GM12864 (cell line): Measurements from ENCODE around the gene CTXN3.

Source experiments
- DNase-seq: peaks from one replicate; pipeline ENCODE4 v3.0.0-alpha.2; 2011; ENCODE audit warnings: low read depth
- H3K4me3 ChIP-seq: 2 replicates; pipeline ENCODE4 v1.5.1; 2011; ENCODE audit warnings: mild to moderate bottlenecking, low read depth, low read length, control low read depth
- CTCF ChIP-seq: IDR thresholded peaks from 2 replicates; pipeline ENCODE4 v1.5.1; 2011; ENCODE audit warnings: low read depth, mild to moderate bottlenecking, moderate library complexity, low read length, control low read depth, inconsistent platforms; ENCODE audit errors: missing control alignments

Gene CTXN3

GRCh38 chr5:127647361-127647958, 1.4 kb upstream of the CTXN3 start:
- no peak for DNase-seq
- TF ChIP-seq CTCF, result no peak
- no peak overlapping the region for H3K4me3 ChIP-seq

GRCh38 chr5:127650022-127650421, 1.1 kb downstream of the CTXN3 start:
- H3K4me3 ChIP-seq, result no peak overlapping the region
- no peak for DNase-seq
- no peak for TF ChIP-seq CTCF

GRCh38 chr5:127650649-127651048, 1.8 kb downstream of the CTXN3 start:
- TF ChIP-seq CTCF, result no peak
- no peak for DNase-seq
- H3K4me3 ChIP-seq, result no peak overlapping the region

- DNase-seq, result no peak
- TF ChIP-seq CTCF, result no peak
- H3K4me3 ChIP-seq, result no peak overlapping the region
Measured at GRCh38 chr5:127652952-127653611, 4.2 kb downstream of the CTXN3 start.

GRCh38 chr5:127656825-127657224, 7.9 kb downstream of the CTXN3 start:
- DNase-seq, result no peak
- no peak for TF ChIP-seq CTCF
- no peak overlapping the region for H3K4me3 ChIP-seq

GRCh38 chr5:127660047-127660733, 11.3 kb downstream of the CTXN3 start:
- H3K4me3 ChIP-seq, result no peak overlapping the region
- no peak for DNase-seq
- TF ChIP-seq CTCF, result no peak
